Astrocyte (in vitro differentiated cells and primary cell): ENCODE measurements around the gene CCDC74A.
"Not testable (repeated sequence)": the region's sequence is repeated elsewhere in the genome, so short reads cannot be mapped to it uniquely, and the experiment has no call there.

Experiments
- CTCF ChIP-seq: IDR thresholded peaks from 2 replicates; pipeline ENCODE4 v1.5.1; 2011; ENCODE audit warnings: low read depth, mild to moderate bottlenecking, inconsistent platforms, low read length, moderate library complexity; ENCODE audit not compliant: insufficient read depth
- EZH2 ChIP-seq: IDR thresholded peaks from 2 replicates; pipeline ENCODE4 v1.6.1; 2012; ENCODE audit warnings: mild to moderate bottlenecking, low read length, inconsistent platforms; ENCODE audit not compliant: insufficient read depth

- not testable (repeated sequence) for TF ChIP-seq CTCF, EZH2
Observed at GRCh38 chr2:131492015-131492417, 35.7 kb upstream of the CCDC74A start, which contains the start of gene MZT2A.
